ENCODE data around the gene NUS1. TPM values are rescaled to one million over a fixed set of nuclear protein-coding genes. Genes with fewer than 3 reads are reported as not detected.
A peak's percentile ranks its signal among the peaks of the same experiment; 100 is the strongest.

The NUS1 gene
- total and polyA plus RNA-seq, 9 of the 15 experiments (the other 6 are each of a cell fraction or from before 2014, with no cell fraction given), result 16.3 to 53.7 (median 26.4) TPM

DNA sequence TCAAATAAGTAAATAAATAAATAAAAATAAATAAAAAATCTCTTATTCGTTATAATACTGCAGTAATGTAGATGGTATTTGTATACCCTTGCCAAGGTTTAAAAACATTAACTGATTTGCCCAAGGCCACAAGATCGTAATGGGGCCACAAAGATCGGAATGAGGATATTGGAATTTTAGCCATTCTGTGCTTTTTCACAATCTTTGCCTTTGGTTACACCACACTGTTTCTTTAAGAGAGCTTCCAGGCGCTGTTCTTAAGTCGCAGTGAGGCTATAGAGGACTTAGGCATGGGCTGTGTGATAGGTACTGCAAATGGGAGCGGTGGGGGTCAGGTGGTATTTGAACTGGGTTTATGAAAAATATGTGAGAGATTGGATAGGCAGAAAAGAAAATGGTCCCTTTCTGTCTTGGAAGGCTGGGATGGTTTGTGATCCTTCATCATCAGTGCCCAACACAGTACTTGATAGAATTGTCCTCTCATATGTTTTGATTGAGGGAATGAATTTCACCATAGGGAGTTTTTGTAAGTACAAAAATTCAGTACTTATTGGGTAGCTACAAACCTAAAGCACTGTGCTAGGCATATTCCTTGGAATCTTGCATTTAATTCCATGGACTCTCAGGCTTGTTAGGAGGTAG is 1.4 kb downstream of the NUS1 start:
- peaks cover 3% of the 10 kb centered on the region; the same call in 1 of the 2 replicates for H3K9me3 ChIP-seq (replicated peaks; ENCODE audit: control insufficient read depth, insufficient read depth, low read depth, low read length)
- H3K4me1 ChIP-seq (replicated peaks in 1 of 2; ENCODE audit: control insufficient read depth in 2 of 2, insufficient read depth in 2 of 2, low read length in 2 of 2), result peaks cover 13 to 39% of the 10 kb centered on the region in 2 experiments
- H3K27me3 ChIP-seq (ENCODE audit: control insufficient read depth in 2 of 2, insufficient read depth in 2 of 2, low read length in 2 of 2), result no peaks in the 10 kb centered on the region
- peak overlapping the region; percentile 85 for H3K4me2 ChIP-seq (ENCODE audit: insufficient read depth, low read length)
- POLR2A ChIA-PET, result interaction anchor here (1.0 kb wide), 1 partner anchor 193 kb away, joined by 3 read pairs; no protein-coding TSS in a partner anchor
- peak overlapping the region; percentile 58; the same call in 2 of the 3 replicates for H3K27ac ChIP-seq (ENCODE audit: extremely low read depth, low read depth, low read length)
- peaks cover 3% of the 10 kb centered on the region for H3K9me1 ChIP-seq (ENCODE audit: control insufficient read depth, insufficient read depth, low read length)
- peak overlapping the region; percentile 2 to 83 for H3K9ac ChIP-seq (ENCODE audit: insufficient read depth in 1 of 2, low read depth in 2 of 2, low read length in 2 of 2)
- DNase-seq (ENCODE audit: extremely low read depth in 1 of 4, low spot score in 3 of 4) (no peak), FAIRE-seq (no peak), ATAC-seq (no peak)
- TSS peak; percentile 35 for BruUV-seq (replicated peaks)
- peaks cover 57% of the 10 kb centered on the region for H3K36me3 ChIP-seq (ENCODE audit: control insufficient read depth, insufficient read depth, low read length)
- intact Hi-C loops (cut with micrococcal nuclease), result loop anchor here (10.0 kb wide), 1 partner anchor 202 kb away; no protein-coding TSS in a partner anchor
- 6% methylated on average over 6 of the region's 6 CpGs for WGBS (ENCODE audit: insufficient coverage, low coverage, missing lambda C conversion rate)
- no peak overlapping the region for H2AFZ ChIP-seq (ENCODE audit: low read depth, low read length)
- in situ Hi-C loops (cut with MboI), result no loop called here
- H3K79me2 ChIP-seq (ENCODE audit: control insufficient read depth, insufficient read depth, low read length), result peaks cover 94% of the 10 kb centered on the region
- H3K4me3 ChIP-seq, result peak overlapping the region; percentile 89
- H4K20me1 ChIP-seq (replicated peaks; ENCODE audit: control insufficient read depth, insufficient read depth, low read length), result peaks cover 27% of the 10 kb centered on the region
- CTCF ChIA-PET (ENCODE audit: low intra/inter-chr PET ratio), result no interaction called here
- TF ChIP-seq CBX5 (IDR thresholded peaks at IDR 0.05; ENCODE audit: borderline replicate concordance, low read depth) (no peak), ZNF717 (CRISPR knock-in tag; IDR thresholded peaks at IDR 0.05) (no peak), FOXK2 (conservative IDR thresholded peaks at IDR 0.05 in 1 of 2, IDR thresholded peaks at IDR 0.05 in 1 of 2; ENCODE audit: low read depth in 2 of 2) (no peak), ZNF551 (CRISPR knock-in tag; IDR thresholded peaks at IDR 0.05) (no peak), SIX5 (IDR thresholded peaks at IDR 0.05; ENCODE audit: borderline replicate concordance in 1 of 2, insufficient read depth in 1 of 2, low read depth in 1 of 2, low read length in 2 of 2) (no peak), CREBBP (IDR thresholded peaks at IDR 0.05; ENCODE audit: low read depth, low read length) (no peak), SRSF7 (optimal IDR thresholded peaks at IDR 0.05; ENCODE audit: low read depth, low read length) (no peak), ZNF609 (CRISPR knock-in tag; IDR thresholded peaks at IDR 0.05; ENCODE audit: borderline replicate concordance) (no peak)
- TF ChIP-seq, protein P1, sequence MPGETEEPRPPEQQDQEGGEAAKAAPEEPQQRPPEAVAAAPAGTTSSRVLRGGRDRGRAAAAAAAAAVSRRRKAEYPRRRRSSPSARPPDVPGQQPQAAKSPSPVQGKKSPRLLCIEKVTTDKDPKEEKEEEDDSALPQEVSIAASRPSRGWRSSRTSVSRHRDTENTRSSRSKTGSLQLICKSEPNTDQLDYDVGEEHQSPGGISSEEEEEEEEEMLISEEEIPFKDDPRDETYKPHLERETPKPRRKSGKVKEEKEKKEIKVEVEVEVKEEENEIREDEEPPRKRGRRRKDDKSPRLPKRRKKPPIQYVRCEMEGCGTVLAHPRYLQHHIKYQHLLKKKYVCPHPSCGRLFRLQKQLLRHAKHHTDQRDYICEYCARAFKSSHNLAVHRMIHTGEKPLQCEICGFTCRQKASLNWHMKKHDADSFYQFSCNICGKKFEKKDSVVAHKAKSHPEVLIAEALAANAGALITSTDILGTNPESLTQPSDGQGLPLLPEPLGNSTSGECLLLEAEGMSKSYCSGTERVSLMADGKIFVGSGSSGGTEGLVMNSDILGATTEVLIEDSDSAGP (CRISPR knock-in tag; IDR thresholded peaks at IDR 0.05), result 0 out of 2 replicates have a peak, but pooled peaks have one; percentile 27
- TF ChIP-seq, protein P2, sequence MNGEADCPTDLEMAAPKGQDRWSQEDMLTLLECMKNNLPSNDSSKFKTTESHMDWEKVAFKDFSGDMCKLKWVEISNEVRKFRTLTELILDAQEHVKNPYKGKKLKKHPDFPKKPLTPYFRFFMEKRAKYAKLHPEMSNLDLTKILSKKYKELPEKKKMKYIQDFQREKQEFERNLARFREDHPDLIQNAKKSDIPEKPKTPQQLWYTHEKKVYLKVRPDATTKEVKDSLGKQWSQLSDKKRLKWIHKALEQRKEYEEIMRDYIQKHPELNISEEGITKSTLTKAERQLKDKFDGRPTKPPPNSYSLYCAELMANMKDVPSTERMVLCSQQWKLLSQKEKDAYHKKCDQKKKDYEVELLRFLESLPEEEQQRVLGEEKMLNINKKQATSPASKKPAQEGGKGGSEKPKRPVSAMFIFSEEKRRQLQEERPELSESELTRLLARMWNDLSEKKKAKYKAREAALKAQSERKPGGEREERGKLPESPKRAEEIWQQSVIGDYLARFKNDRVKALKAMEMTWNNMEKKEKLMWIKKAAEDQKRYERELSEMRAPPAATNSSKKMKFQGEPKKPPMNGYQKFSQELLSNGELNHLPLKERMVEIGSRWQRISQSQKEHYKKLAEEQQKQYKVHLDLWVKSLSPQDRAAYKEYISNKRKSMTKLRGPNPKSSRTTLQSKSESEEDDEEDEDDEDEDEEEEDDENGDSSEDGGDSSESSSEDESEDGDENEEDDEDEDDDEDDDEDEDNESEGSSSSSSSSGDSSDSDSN (IDR thresholded peaks at IDR 0.05; ENCODE audit: borderline replicate concordance in 1 of 2, low read depth in 2 of 2, low read length in 2 of 2), result no peak
